SK-N-MC (cell line): ENCODE results near the gene C1QTNF5.

Experiments
- EZH2 ChIP-seq: fragments of 200-600 bp; sonication (generic); IDR thresholded peaks from one replicate; pipeline ENCODE4 v1.6.1; 2017; ENCODE audit warnings: antibody characterized with exemption
- FOXP2 ChIP-seq: optimal IDR thresholded peaks from 2 replicates; pipeline ENCODE3; 2011; ENCODE audit warnings: mild to moderate bottlenecking, moderate library complexity; ENCODE audit not compliant: insufficient read depth; ENCODE audit errors: extremely low read length, control extremely low read depth
- POLR2AphosphoS5 ChIP-seq: IDR thresholded peaks from 2 replicates; pipeline ENCODE4 v1.6.1; 2012; ENCODE audit warnings: mild to moderate bottlenecking, low read depth, low read length, borderline replicate concordance

- TF ChIP-seq POLR2AphosphoS5 (no peak), EZH2 (no peak), FOXP2 (no peak)
These were observed 45.5 kb downstream of the C1QTNF5 start for GRCh38 chr11:119295178-119295577.
